CD4-positive, alpha-beta memory T cell (primary cell): Measurements from ENCODE around the gene GNRH2. TPM values are rescaled to one million over a fixed set of nuclear protein-coding genes. Genes with fewer than 3 reads are reported as not detected.

Experiments used
- CTCF ChIA-PET: fragments of 350-600 bp; sonication (Branson Sonifier 250); formaldehyde crosslinking; loops from one replicate; lab custom pipeline; 2021; ENCODE audit warnings: inconsistent platforms; ENCODE audit not compliant: partially characterized antibody; lab: Charles Lee
- POLR2A ChIA-PET: fragments of 350-600 bp; sonication (Branson Sonifier 250); formaldehyde crosslinking; loops from one replicate; lab custom pipeline; 2021; ENCODE audit not compliant: partially characterized antibody; lab: Charles Lee
- DNase-seq, 5 donors: peaks; one replicate each; pipeline versions ENCODE4 v3.0.0 to v3.0.0-alpha.2; 2020 to 2022; ENCODE audit warnings: mixed read lengths in 1 of 5
- H3K27ac ChIP-seq: one replicate; pipeline ENCODE4 v1.7.0; 2013; ENCODE audit warnings: low read depth, low read length
- H3K27me3 ChIP-seq: 2 replicates; pipeline ENCODE4 v1.7.0; 2013; ENCODE audit warnings: mild to moderate bottlenecking, low read length, moderate library complexity; ENCODE audit not compliant: insufficient read depth
- H3K36me3 ChIP-seq: 2 replicates; pipeline ENCODE4 v1.7.0; 2013; ENCODE audit warnings: mild to moderate bottlenecking, low read length, moderate library complexity; ENCODE audit not compliant: insufficient read depth
- H3K4me1 ChIP-seq: 2 replicates; pipeline ENCODE4 v1.7.0; 2013; ENCODE audit warnings: mild to moderate bottlenecking, low read length, moderate library complexity; ENCODE audit not compliant: insufficient read depth
- H3K4me3 ChIP-seq, 2 donors: one replicate each; pipeline ENCODE4 v1.7.0; 2013; ENCODE audit warnings: low read length in 2 of 2, mild to moderate bottlenecking in 1 of 2
- H3K9me3 ChIP-seq, 2 donors: one replicate each; pipeline ENCODE4 v1.7.0; 2013; ENCODE audit warnings: low read length in 2 of 2, control low read depth in 1 of 2; ENCODE audit not compliant: control insufficient read depth in 1 of 2
- H3K27ac Mint-ChIP-seq, 7 donors: one replicate each; pipeline ENCODE4 v1.8.0; 2020 to 2021; ENCODE audit warnings: mixed read lengths in 7 of 7, mild to moderate bottlenecking in 6 of 7, inconsistent platforms in 3 of 7, moderate library complexity in 3 of 7
- H3K27me3 Mint-ChIP-seq, 2 donors: one replicate each; pipeline ENCODE4 v1.8.0; 2020 to 2021; ENCODE audit warnings: mixed read lengths in 2 of 2
- H3K36me3 Mint-ChIP-seq, 2 donors: one replicate each; pipeline ENCODE4 v1.8.0; 2020 to 2021; ENCODE audit warnings: mixed read lengths in 2 of 2, inconsistent platforms in 1 of 2, mild to moderate bottlenecking in 1 of 2
- H3K4me1 Mint-ChIP-seq, 4 donors: one replicate each; pipeline ENCODE4 v1.8.0; 2020 to 2021; ENCODE audit warnings: mixed read lengths in 4 of 4, mild to moderate bottlenecking in 1 of 4
- H3K4me3 Mint-ChIP-seq, 8 donors: one replicate each; pipeline ENCODE4 v1.8.0; 2020 to 2021; ENCODE audit warnings: mixed read lengths in 8 of 8, mild to moderate bottlenecking in 7 of 8, moderate library complexity in 6 of 8, inconsistent platforms in 3 of 8
- H3K9me3 Mint-ChIP-seq, 8 donors: one replicate each; pipeline ENCODE4 v1.8.0; 2020 to 2021; ENCODE audit warnings: mixed read lengths in 8 of 8, mild to moderate bottlenecking in 5 of 8, inconsistent platforms in 3 of 8, moderate library complexity in 1 of 8
- intact Hi-C: fragments of 100-400 bp; cut with micrococcal nuclease; formaldehyde crosslinking; loops from one replicate; pipeline ENCODE4 v1.15.1; 2023
- polyA plus RNA-seq, 2 donors: library from polyadenylated mRNA; unstranded; fragments of 300-500 nt; fragmentation: Illumina TruSeq; gene quantifications; one replicate each; pipeline ENCODE4 v1.2.3, GENCODE V29; 2021
- total RNA-seq, 2 experiments: library from RNA; stranded (reverse); gene quantifications; one replicate each; pipeline ENCODE4 v1.2.3, GENCODE V29; 2021

The GNRH2 gene
- total and polyA plus RNA-seq, 4 experiments from 2014 or later: 1.2 to 1.9 TPM; not detected in 2

DNA sequence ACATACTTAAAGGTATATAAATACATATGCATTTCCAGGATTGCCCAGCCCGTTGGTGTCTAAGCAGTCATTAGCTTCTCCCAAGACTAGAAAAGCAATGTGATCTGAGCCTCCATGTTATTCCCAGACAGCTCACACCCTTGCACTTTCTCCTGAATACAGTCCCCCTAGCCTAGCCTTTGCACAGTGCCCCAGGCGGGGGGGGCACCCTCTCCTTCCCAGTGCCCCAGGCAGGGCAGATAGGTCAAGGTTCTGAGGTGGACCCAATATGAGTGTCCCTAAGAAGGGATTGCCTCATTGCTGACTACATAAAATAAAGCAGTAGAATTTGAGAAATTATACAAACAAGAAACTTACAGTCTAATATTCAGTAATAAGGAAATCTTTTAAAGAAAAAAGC is 15.4 kb upstream of the GNRH2 start:
- Histone ChIP-seq H3K4me3 (no peak overlapping the region), H3K36me3 (peaks cover 51% of the 10 kb centered on the region), H3K9me3 (no peaks in the 10 kb centered on the region), H3K4me1 (no peaks in the 10 kb centered on the region), H3K27ac (no peak overlapping the region), H3K27me3 (no peaks in the 10 kb centered on the region)
- H3K36me3 Mint-ChIP-seq: peaks cover 36 to 64% of the 10 kb centered on the region in 2 donors
- H3K27ac Mint-ChIP-seq: peak overlapping the region in 3 of 7 donors; percentile 18 to 63 (median 57)
- CTCF ChIA-PET: no interaction called here
- intact Hi-C loops: no loop called here
- H3K9me3 Mint-ChIP-seq: no peaks in the 10 kb centered on the region
- no peak overlapping the region for H3K4me3 Mint-ChIP-seq
- no peak for DNase-seq
- no peaks in the 10 kb centered on the region for H3K27me3 Mint-ChIP-seq
- H3K4me1 Mint-ChIP-seq: peaks cover 0 to 2% (median 0%) of the 10 kb centered on the region in 4 donors
- POLR2A ChIA-PET: no interaction called here

DNA sequence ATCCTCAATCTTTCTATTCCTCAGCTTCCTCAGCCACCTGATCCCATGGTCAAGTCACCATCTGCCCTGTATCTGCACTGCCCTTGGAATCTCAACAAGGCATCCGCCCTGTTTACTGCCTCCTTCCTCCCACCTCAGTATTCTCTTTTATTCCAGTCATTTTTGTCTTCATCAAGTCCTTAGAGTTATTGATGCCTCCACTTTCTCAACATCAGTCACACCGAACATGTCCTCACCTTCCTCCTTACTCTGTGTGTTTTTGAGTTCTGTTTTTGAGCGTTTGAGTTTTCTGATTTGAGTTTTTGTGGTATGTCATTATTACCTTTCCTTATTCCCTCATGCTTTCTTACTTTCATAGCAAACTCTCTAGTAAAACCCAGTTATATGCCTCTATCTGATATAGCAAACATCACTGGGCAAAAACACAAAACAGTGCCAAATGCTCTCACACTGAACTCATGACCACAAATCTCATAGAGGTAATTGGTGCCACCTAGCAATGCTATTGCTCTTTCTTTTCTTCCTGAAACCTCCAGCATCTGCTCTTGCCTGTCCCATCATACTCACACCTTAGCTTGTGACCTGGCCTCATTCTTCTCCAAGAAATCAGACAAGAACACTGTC is 11.8 kb upstream of the GNRH2 start:
- POLR2A ChIA-PET: no interaction called here
- no peak overlapping the region for H3K4me3 ChIP-seq
- peaks cover 53% of the 10 kb centered on the region for H3K36me3 ChIP-seq
- CTCF ChIA-PET: no interaction called here
- Mint-ChIP-seq H3K4me3 (no peak overlapping the region), H3K9me3 (no peaks in the 10 kb centered on the region), H3K4me1 (peaks cover 0 to 2% (median 0%) of the 10 kb centered on the region in 4 donors), H3K27ac (no peak overlapping the region), H3K27me3 (no peaks in the 10 kb centered on the region), H3K36me3 (peaks cover 34 to 60% of the 10 kb centered on the region in 2 donors)
- no peak overlapping the region for H3K27ac ChIP-seq
- no peak for DNase-seq
- H3K27me3 ChIP-seq: no peaks in the 10 kb centered on the region
- H3K4me1 ChIP-seq: no peaks in the 10 kb centered on the region
- intact Hi-C loops: no loop called here
- H3K9me3 ChIP-seq: no peaks in the 10 kb centered on the region

DNA sequence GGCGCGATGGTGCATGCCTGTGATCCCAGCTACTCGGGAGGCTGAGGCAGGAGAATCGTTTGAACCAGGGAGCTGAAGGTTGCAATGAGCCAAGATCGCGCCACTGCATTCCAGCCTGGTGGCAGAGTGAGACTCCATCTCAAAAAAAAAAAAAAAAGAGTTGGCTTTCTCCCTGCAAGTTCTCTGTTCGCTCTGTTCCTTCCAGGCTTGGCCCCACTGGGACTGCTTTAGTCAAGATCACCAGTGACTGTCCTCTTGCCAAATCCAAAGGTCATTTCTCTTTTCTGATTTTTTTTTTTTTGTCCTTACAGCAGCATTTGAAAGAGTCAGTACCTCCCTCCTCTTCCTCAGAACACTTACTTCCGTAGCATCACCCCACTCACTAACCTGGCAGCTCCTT is 10.8 kb upstream of the GNRH2 start:
- H3K4me1 ChIP-seq: no peaks in the 10 kb centered on the region
- Mint-ChIP-seq H3K27me3 (no peaks in the 10 kb centered on the region), H3K9me3 (no peaks in the 10 kb centered on the region), H3K36me3 (peaks cover 32 to 57% of the 10 kb centered on the region in 2 donors), H3K4me3 (no peak overlapping the region), H3K27ac (no peak overlapping the region), H3K4me1 (peaks cover 0 to 2% (median 0%) of the 10 kb centered on the region in 4 donors)
- H3K27ac ChIP-seq: no peak overlapping the region
- H3K36me3 ChIP-seq: peaks cover 53% of the 10 kb centered on the region
- POLR2A ChIA-PET: no interaction called here
- no peaks in the 10 kb centered on the region for H3K9me3 ChIP-seq
- intact Hi-C loops: no loop called here
- H3K4me3 ChIP-seq: no peak overlapping the region
- no peaks in the 10 kb centered on the region for H3K27me3 ChIP-seq
- no peak for DNase-seq
- CTCF ChIA-PET: no interaction called here

DNA sequence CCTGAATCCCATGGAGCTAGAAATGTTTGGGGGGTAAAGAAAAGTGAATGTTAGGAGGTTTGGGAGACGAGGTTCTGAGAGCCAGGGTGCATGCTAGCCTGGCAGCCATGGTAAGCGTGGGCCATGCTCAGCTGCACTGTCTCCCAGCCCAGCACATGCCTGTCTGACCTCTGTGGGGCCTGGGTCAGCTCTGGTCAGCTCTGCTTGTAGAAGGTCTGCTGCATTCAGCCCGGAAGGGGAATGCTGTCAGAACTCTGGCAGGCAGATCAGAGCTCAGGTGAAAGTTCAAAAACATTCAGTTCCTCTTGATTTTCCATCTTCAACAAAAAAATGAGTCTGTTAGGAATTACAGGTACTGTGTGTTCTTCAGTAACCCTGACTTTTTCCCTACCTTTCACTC is 5.8 kb upstream of the GNRH2 start:
- Mint-ChIP-seq H3K9me3 (peaks cover 0 to 4% (median 0%) of the 10 kb centered on the region in 8 donors), H3K4me3 (no peak overlapping the region), H3K4me1 (peaks cover 0 to 4% (median 2%) of the 10 kb centered on the region in 4 donors), H3K27ac (peak overlapping the region in 3 of 7 donors; percentile 8 to 72 (median 37)), H3K27me3 (no peaks in the 10 kb centered on the region), H3K36me3 (peaks cover 32 to 64% of the 10 kb centered on the region in 2 donors)
- no peaks in the 10 kb centered on the region for H3K9me3 ChIP-seq
- ChIA-PET CTCF (interaction anchor here (1.1 kb wide), 1 partner anchor 15 kb away, joined by 4 read pairs; no protein-coding TSS in a partner anchor), POLR2A (no interaction called here)
- no peak overlapping the region for H3K27ac ChIP-seq
- intact Hi-C loops: no loop called here
- H3K27me3 ChIP-seq: no peaks in the 10 kb centered on the region
- no peak for DNase-seq
- H3K4me1 ChIP-seq: no peaks in the 10 kb centered on the region
- H3K4me3 ChIP-seq: no peak overlapping the region
- H3K36me3 ChIP-seq: peaks cover 47% of the 10 kb centered on the region

- H3K36me3 Mint-ChIP-seq: peaks cover 32 to 64% of the 10 kb centered on the region in 2 donors
- H3K9me3 Mint-ChIP-seq: peaks cover 0 to 4% (median 0%) of the 10 kb centered on the region in 8 donors
- no peaks in the 10 kb centered on the region for H3K9me3 ChIP-seq
- H3K36me3 ChIP-seq: peaks cover 40% of the 10 kb centered on the region
- ChIA-PET POLR2A (no interaction called here), CTCF (interaction anchor here (1.1 kb wide), 1 partner anchor 15 kb away, joined by 4 read pairs; no protein-coding TSS in a partner anchor)
- peak overlapping the region in 6 of 7 donors; percentile 12 to 77 (median 51) for H3K27ac Mint-ChIP-seq
- DNase-seq: no peak
- H3K27me3 ChIP-seq: no peaks in the 10 kb centered on the region
- H3K4me1 ChIP-seq: no peaks in the 10 kb centered on the region
- H3K4me3 ChIP-seq: no peak overlapping the region
- no peak overlapping the region for H3K4me3 Mint-ChIP-seq
- peaks cover 0 to 4% (median 2%) of the 10 kb centered on the region in 4 donors for H3K4me1 Mint-ChIP-seq
- intact Hi-C loops: no loop called here
- no peaks in the 10 kb centered on the region for H3K27me3 Mint-ChIP-seq
- H3K27ac ChIP-seq: no peak overlapping the region
Measured at GRCh38 chr20:3038454-3038853, 5.0 kb upstream of the GNRH2 start.

- Histone ChIP-seq H3K9me3 (no peaks in the 10 kb centered on the region), H3K36me3 (peaks cover 40% of the 10 kb centered on the region), H3K27ac (no peak overlapping the region), H3K4me3 (no peak overlapping the region), H3K4me1 (no peaks in the 10 kb centered on the region), H3K27me3 (no peaks in the 10 kb centered on the region)
- Mint-ChIP-seq H3K9me3 (peaks cover 0 to 4% (median 0%) of the 10 kb centered on the region in 8 donors), H3K36me3 (peaks cover 32 to 61% of the 10 kb centered on the region in 2 donors), H3K27me3 (no peaks in the 10 kb centered on the region), H3K27ac (peak overlapping the region in 4 of 7 donors; percentile 11 to 59 (median 49)), H3K4me3 (no peak overlapping the region), H3K4me1 (peaks cover 0 to 6% (median 2%) of the 10 kb centered on the region in 4 donors)
- intact Hi-C loops: no loop called here
- CTCF ChIA-PET: no interaction called here
- DNase-seq: no peak
- POLR2A ChIA-PET: no interaction called here
Measured at GRCh38 chr20:3039426-3039825, 4.0 kb upstream of the GNRH2 start.

DNA sequence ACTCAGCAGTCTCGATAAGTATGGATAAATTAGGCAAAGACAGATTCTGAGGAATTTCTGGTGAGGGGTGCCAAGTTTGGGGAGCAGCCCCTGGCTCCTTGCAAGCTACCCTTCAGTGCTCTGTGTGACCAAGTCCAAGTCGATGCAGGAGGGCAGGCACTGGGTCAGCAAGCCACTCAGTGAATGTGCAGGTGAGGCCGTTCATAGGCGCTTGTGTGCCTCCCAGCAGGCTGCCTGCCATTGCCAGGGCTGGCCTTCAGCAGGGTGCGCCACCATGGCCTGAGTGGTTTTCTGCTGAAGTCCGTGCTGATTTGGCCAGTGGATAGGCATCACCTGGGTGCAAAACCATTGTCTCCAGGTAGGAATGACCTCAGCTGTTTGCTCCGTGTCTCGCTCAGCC is 3.3 kb upstream of the GNRH2 start:
- CTCF ChIA-PET: no interaction called here
- H3K27ac Mint-ChIP-seq: peak overlapping the region in 2 of 7 donors; percentile 10 to 36
- H3K9me3 Mint-ChIP-seq: peaks cover 0 to 4% (median 0%) of the 10 kb centered on the region in 8 donors
- H3K27me3 Mint-ChIP-seq: no peaks in the 10 kb centered on the region
- Histone ChIP-seq H3K9me3 (no peaks in the 10 kb centered on the region), H3K27me3 (no peaks in the 10 kb centered on the region), H3K27ac (no peak overlapping the region), H3K4me3 (no peak overlapping the region), H3K4me1 (peaks cover 4% of the 10 kb centered on the region), H3K36me3 (peaks cover 34% of the 10 kb centered on the region)
- peaks cover 26 to 56% of the 10 kb centered on the region in 2 donors for H3K36me3 Mint-ChIP-seq
- no peak overlapping the region for H3K4me3 Mint-ChIP-seq
- DNase-seq: no peak
- H3K4me1 Mint-ChIP-seq: peaks cover 3 to 8% (median 7%) of the 10 kb centered on the region in 4 donors
- POLR2A ChIA-PET: interaction anchor here (0.6 kb wide), 1 partner anchor 1165 kb away, joined by 3 read pairs; no protein-coding TSS in a partner anchor
- intact Hi-C loops: no loop called here
